Hepatic stellate cell (primary cell): ENCODE data around the gene NDFIP1.

ENCODE experiments used
- DNase-seq: peaks from one replicate; pipeline ENCODE4 v3.0.0; 2011; ENCODE audit warnings: low spot score

NDFIP1 gene

GRCh38 chr5:142091922-142092321 lies 16.7 kb upstream of the NDFIP1 start:
- DNase-seq: no peak

- DNase-seq: no peak
Measured at GRCh38 chr5:142095035-142095434, 13.5 kb upstream of the NDFIP1 start.

GRCh38 chr5:142095651-142096330 lies 12.8 kb upstream of the NDFIP1 start:
- DNase-seq: no peak

DNA sequence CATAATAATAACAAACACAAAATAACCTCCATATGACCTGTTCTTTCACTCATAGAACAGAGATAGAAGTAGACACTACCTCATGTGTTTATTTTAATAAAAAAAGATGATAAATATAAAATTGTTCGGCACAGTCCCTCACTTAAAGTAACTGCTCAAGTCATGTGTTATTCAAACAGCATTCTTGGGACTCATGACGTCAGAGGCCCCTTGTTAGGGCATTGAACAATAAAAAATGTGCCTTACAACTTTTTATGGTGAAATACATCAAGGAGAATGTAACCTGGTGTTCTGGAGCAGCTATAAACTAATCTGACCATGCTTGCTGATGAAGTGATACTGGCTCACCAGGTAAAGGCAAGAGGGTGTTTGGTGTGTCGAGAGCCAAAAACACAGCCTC lies 12.2 kb upstream of the NDFIP1 start:
- no peak for DNase-seq

- DNase-seq: no peak
Measured at GRCh38 chr5:142097681-142098080, 10.9 kb upstream of the NDFIP1 start.

DNA sequence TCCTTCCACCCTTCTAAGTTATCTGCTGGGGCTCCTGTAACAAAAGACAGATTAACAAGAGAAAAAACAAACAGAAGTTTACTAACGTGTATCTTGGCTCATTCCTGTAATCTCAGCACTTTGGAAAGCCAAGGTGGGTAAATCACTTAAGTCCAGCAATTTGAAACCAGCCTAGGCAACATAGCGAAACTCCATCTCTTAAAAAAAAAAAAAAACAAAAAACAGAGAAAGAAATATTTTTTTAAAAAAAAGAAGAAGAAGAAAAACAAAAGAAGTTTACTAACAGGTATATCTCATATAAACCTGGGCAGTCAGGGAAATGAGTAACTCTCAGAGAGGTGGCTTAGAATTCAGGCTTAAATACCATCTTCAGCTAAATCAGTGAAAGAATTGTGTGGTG lies 10.3 kb upstream of the NDFIP1 start:
- DNase-seq: no peak

GRCh38 chr5:142098931-142099330 lies 9.6 kb upstream of the NDFIP1 start:
- no peak for DNase-seq

DNA sequence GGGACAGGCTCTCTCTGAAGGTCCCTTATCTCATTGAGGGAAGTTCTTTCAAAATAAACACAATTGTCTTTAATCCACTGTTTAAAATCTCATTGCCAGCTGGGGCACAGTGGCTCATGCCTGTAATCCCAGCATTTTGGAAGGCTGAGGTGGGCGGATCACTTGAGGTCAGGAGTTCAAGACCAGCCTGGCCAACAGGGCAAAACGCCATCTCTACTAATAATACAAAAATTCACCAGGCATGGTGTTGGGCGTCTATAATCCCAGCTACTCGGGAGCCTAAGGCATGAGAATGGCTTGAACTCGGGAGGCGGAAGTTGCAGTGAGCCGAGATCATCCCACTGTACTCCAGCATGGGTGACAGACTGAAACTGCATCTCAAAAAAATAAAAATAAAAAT lies 8.3 kb upstream of the NDFIP1 start:
- DNase-seq: no peak

DNA sequence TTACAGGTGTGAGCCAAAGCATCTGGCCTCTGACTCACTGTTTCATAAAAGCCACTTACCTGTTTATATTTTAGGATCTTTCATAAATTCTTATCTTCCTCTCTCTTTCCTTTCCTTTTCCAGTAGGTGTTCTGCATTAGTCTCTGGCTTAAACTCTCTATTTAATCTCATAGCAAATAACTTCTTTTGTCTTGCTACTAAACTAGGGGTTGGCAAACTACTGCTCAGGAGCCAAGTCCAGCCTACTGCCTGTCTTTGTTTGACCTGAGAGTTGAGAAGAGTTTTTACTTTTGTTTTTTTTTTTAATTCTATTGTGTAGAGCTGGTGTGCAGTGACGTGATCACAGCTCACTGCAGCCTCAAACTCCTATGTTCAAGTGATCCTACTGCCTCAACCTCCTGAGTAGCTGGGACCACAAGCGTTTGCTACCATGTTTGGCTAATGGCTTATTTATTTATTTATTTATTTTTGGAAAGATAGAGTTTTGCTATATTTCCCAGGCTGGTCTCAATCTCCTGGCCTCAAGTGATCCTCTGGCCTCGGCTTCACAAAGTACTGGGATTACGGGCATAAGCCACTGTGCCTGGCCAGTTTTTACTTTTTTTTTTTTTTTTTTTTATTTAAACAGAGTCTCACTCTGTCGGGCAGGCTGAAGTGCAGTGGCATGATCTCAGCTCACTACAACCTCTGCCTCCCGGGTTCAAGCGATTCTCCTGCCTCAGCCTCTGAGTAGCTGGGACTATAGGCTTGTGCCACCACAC lies 5.4 kb upstream of the NDFIP1 start:
- DNase-seq: no peak

GRCh38 chr5:142104491-142104890 lies 4.1 kb upstream of the NDFIP1 start:
- no peak for DNase-seq

GRCh38 chr5:142106061-142106460 lies 2.5 kb upstream of the NDFIP1 start:
- no peak for DNase-seq

DNA sequence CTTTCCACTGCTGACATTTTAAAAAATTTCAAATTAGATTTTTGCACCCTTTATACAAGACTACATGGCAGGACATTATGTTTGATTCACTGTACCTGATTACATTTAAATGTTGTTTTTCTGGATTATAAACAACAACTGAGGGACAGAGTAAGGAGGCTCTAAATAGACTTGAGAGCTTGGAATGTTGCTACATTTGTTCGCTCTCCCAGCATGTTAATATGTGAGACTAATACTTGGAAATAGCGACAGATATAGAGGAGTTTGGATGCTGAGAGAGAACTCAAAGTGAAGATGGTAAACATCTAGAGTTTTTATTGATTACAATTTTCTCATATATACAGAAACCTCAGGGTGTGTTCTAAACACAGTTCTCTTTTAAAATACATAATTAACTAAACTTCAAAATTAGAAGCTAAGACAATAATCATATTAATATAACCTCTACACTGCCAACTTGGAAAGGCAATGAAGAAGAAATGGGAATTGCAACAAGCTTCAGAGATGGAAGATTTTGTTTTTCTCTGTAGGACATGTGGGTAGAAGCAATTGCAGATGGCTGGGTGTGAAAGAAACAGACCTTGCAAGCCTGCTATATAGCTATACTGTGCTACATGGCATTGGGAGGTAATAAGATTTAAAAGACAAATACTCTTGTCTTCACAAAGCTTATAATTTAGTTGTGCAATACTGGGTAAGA lies 1.4 kb upstream of the NDFIP1 start:
- no peak for DNase-seq

DNA sequence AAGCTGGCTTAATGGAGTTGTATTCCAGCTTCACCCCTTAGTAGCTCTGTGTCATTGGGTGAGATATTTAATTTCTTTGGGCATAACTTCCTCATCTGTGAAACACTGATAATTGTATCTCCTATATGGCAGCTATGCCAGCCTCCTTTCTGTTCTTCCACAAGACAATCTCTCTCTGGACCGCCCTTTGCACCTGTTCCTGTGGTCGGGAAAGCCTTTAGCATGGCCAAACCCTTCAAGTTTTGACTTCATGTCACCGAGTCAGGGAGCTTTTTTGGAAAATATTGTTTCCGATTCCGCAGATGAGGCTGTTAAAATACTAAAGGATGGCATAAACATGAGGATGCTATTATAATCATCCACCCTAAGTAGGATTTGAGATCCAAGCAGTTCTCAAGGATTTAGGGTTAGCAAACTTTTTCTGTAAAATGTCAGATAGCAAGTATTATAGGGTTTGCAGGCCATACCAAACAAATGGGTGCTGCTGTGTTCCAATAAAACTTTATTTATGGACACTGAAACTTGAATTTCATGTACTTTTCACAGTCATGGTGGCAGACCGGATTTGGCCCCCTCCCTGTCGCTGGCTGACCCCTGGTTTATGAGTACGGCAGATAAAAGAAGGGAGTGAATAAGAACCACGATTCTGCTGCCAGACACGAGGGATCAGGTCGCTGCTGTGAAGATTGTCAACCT lies 695 bp upstream of the NDFIP1 start:
- no peak for DNase-seq

DNA sequence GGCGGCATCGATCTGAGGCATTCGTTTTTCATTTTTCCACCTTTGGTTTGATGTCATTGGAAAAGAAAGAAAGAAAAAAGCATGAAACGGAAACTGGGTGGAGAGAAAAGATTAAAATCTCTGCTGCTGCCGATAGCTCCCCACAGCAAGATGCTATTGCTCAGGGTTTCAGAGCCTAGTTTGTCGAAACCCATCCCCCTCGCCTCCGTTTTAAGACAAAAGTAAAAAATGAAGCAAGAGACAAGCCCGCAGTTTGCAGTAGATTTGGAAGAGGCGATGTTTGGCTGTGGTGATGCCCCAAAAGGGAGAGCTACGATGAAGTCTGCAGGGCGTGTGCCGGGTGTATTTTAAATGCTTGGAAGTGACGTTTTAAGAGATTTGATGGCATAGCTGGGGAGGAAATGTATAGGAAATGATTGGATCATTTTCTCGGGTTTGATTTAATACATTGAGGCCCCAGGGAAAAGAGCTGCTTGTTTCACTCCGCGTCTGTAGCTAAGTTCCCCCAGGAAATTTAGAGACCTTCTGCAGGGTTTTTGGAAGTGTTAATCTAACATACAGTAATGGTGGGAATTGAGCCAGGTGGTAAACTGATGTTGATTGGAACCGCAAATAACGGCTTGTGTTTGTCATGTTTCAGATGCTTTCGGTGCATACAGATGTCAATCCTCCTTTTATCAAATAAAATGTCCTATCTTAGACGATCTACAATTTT lies 909 bp downstream of the NDFIP1 start:
- peak; percentile 24 for DNase-seq

DNA sequence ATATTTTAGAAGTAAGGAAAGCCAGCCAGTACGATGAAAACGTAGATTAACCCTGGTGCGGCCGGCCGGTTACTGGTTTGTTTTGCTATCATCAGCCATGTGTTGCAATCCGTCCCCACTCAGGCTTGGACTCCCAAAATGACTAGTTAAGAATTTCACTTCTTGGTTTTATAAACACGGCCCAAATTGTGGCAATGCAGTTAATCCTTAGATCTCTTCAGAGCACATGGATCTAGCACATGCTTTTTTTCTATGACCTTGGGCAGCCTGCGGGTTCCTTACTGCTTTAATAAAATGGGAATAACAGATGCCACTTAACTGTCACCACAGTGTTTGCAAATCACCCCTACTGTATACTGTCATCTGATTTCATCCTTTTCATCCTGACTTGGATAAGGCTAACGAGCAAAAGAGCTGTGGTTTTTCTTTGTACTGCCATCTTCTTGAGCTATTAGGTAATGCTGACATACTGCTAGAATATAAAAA lies 1.5 kb downstream of the NDFIP1 start:
- peak; percentile 31 for DNase-seq

DNA sequence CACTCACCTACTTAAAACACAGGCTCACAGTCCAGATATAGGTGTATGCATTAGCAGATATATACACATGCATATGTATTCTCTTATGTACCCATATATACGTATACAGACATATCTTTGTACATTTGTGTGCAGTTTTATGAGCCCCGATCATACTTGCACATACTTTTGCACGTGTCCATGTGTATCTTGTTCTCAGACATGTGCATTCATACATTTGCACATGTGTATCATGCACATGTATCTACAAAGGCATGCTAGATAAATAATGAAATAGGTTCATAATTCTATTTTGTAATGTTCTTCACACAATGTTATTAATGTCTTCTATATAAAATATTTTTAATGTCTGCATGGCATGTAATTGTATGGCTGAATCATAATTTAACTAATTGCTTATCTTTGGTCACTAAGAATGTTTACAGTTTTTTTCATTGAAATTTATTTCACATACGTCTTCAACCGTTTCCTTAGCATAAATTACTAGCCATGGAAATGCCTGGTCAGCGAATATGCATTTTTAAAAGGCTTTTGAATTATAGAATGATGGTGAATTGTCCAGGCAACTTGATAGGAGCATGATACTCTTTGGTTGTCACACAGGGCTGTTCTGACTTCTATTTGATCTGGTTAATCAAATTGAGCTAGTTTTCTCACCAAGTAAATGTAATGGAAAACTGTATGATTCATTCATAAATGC lies 2.6 kb downstream of the NDFIP1 start:
- no peak for DNase-seq

GRCh38 chr5:142114687-142115086 lies 6.1 kb downstream of the NDFIP1 start:
- DNase-seq: no peak

- DNase-seq: no peak
Measured at GRCh38 chr5:142115937-142116614, 7.5 kb downstream of the NDFIP1 start.

DNA sequence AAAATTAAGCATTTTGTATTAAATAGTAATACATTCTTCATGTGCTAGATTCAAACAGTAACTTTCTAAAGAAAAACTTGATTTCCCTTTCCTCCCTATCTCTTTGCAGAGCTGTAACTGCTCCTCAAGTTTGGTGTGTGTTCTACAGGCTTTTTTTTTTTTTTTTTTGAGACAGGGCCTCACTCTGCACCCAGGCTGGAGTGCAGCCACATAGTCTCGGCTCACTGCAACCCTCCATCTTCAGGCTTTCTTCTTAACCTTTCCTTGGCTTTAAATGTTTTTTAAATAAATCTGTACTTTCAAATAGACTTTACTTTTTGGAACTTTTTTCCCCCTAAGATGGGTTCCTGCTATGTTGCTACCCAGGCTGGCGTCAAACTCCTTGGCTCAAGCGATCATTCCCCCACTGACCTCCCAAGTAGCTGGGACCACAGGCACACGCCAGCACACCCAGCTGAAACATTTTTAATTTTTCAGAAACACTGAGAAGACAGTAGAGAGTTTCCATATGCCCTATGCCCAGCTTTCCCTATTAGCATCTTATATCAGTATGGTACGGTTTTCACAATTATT lies 9.1 kb downstream of the NDFIP1 start:
- no peak for DNase-seq

GRCh38 chr5:142118155-142118686 lies 9.6 kb downstream of the NDFIP1 start:
- no peak for DNase-seq
